ENCODE data around the gene ARAF. TPM values are rescaled to one million over a fixed set of nuclear protein-coding genes. Genes with fewer than 3 reads are reported as not detected.
A peak's percentile ranks its signal among the peaks of the same experiment; 100 is the strongest.

The ARAF gene
- total and polyA plus RNA-seq, 2 of the 4 experiments (the other 2 are of a cell fraction): 9.1 to 52.2 TPM

DNA sequence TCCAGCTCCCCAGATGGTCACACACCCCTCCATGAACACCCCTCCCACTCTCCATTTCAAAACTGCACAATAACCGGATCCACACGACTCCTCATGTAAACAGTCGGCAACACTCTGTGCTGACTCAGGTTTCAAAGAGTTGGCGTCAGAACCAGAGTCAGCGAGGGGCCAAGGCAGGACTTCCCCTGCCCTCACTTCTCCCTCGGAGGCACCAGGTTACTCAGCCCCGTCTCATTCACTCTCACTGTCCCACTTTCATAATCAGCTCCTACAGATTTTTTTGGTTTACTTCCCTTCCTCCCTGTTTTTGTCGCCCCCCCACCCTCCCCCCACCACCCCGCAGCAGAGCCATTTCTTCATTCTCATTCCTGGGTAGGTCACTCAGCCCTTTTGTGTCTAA, 18.5 kb downstream of the ARAF start (continued):
- no peak for TF ChIP-seq RAD21 (IDR thresholded peaks at IDR 0.05; ENCODE audit: low read length)

DNA sequence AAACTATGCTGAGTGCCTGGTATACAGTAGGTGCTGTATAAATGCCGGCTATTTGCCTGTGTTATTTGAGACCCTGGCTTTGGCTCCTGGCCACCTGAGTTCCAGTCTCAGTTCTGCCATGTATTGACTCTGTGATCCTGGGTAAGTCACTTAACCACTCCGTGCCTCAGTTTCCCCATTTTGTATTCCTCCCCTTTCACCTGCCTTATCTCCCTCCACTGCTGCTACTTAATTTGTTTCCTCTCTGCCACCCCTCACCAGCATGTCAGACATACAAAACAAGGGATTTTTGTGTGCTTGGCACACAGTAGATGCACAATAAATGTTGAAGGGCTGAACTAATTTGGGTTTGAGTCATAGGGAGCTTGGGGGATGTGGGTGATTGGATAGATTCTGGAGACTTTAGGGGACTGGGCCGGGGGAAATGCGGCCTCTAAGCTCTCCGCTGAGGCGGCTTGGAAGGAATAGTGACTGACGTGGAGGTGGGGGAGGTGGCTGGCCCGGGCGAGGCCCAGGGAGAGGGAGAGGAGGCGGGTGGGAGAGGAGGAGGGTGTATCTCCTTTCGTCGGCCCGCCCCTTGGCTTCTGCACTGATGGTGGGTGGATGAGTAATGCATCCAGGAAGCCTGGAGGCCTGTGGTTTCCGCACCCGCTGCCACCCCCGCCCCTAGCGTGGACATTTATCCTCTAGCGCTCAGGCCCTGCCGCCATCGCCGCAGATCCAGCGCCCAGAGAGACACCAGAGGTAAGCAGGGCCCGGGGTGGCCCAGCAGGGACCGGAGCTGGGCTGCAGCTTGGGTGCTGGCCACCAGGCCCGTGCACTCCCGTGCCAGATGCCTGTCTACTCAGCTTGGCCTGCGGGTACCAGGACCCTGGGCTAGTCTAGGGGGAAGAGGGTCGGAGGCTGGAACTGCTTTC, 21.0 kb downstream of the ARAF start, which contains the start of gene TIMP1:
Gene TIMP1, plus strand, starts transcription at position 706 of the 917 bp plus-strand sequence. CDS start 980 bp downstream, outside the sequence.
- CTCF ChIA-PET: interaction anchor here (1.4 kb wide), 1 partner anchor 62 kb away, joined by 4 read pairs; no protein-coding TSS in a partner anchor
- H2AFZ ChIP-seq (replicated peaks; ENCODE audit: low read length, poor library complexity): peak within 1 kb of the TSS; percentile 80
- WGBS, 2 experiments (ENCODE audit: extremely low coverage in 2 of 2, insufficient read length in 1 of 2): 44% methylated on average over 5 of the region's 28 CpGs; no CpG with 5 or more reads in 1 of the 2 experiments

More for the DNA sequence above, 21.0 kb downstream of the ARAF start, which contains the start of gene TIMP1:
- no peaks in the 10 kb centered on the region for H3K27me3 ChIP-seq (ENCODE audit: control insufficient read depth, insufficient read depth, low read length)
- H4K91ac ChIP-seq (ENCODE audit: insufficient read depth, low read depth, low read length): peak within 1 kb of the TSS; percentile 88
- POLR2A ChIA-PET (ENCODE audit: unreplicated experiment): interaction anchor here (0.6 kb wide), 2 partner anchors 25 to 74 kb away, joined by 3 to 14 read pairs; no protein-coding TSS in a partner anchor
- peak within 1 kb of the TSS; percentile 84 to 85 for H4K8ac ChIP-seq (ENCODE audit: low read depth in 2 of 2, low read length in 2 of 2)
- H4K20me1 ChIP-seq (ENCODE audit: insufficient read depth, low read length): peaks cover 30% of the 10 kb centered on the region
- peak within 1 kb of the TSS; percentile 96 for H3K4me3 ChIP-seq (ENCODE audit: insufficient read depth, low read depth, low read length)
- peak within 1 kb of the TSS; percentile 91 for H2AK5ac ChIP-seq (ENCODE audit: low read depth, low read length)
- H3K18ac ChIP-seq (ENCODE audit: low read depth, low read length): peak within 1 kb of the TSS; percentile 88
- peak within 1 kb of the TSS; percentile 95 for H3K27ac ChIP-seq (ENCODE audit: insufficient read depth, low read length)
- H2BK120ac ChIP-seq (ENCODE audit: low read depth, low read length): peak within 1 kb of the TSS; percentile 90
- dilution Hi-C loops (cut with HindIII; ENCODE audit: low sequenced_read_pairs, unreplicated experiment) (no loop called here), intact Hi-C loops (cut with micrococcal nuclease) (loop anchor here (2.0 kb wide), 1 partner anchor 41 kb away; no protein-coding TSS in a partner anchor), in situ Hi-C loops (cut with MboI; ENCODE audit: low sequenced_read_pairs) (no loop called here)
- no peak; the same call in 1 of the 2 replicates for TF ChIP-seq BHLHE40 (IDR thresholded peaks at IDR 0.05; ENCODE audit: low read depth, low read length)
- TF ChIP-seq CEBPB (IDR thresholded peaks at IDR 0.05; ENCODE audit: low read depth, low read length): no peak
- peak; percentile 95 for TF ChIP-seq POLR2A (IDR thresholded peaks at IDR 0.05; ENCODE audit: low read depth, low read length)
- TF ChIP-seq FOS (IDR thresholded peaks at IDR 0.05; ENCODE audit: low read depth, low read length): peak; percentile 62; the same call in 1 of the 2 replicates
- TF ChIP-seq RAD21 (IDR thresholded peaks at IDR 0.05; ENCODE audit: low read length): 0 out of 2 replicates have a peak, but pooled peaks have one; percentile 9
- TF ChIP-seq SMC3 (IDR thresholded peaks at IDR 0.05; ENCODE audit: low read depth, low read length): no peak
- no peak for TF ChIP-seq RFX5 (IDR thresholded peaks at IDR 0.05; ENCODE audit: low read depth, low read length)
- TF ChIP-seq MAZ (IDR thresholded peaks at IDR 0.05; ENCODE audit: borderline replicate concordance, low read depth, low read length): peak; percentile 85
- H3K56ac ChIP-seq (ENCODE audit: extremely low read depth, insufficient read depth, low read length): peak within 1 kb of the TSS; percentile 88
- peak within 1 kb of the TSS; percentile 72; the same call in 1 of the 2 replicates for H2BK20ac ChIP-seq (ENCODE audit: low read depth, low read length)
- H3K23ac ChIP-seq (ENCODE audit: low read depth, low read length): peak within 1 kb of the TSS; percentile 86
- peak within 1 kb of the TSS; percentile 90 for H3K4me2 ChIP-seq (ENCODE audit: low read depth, low read length)
- DNase-seq (peak; percentile 93), ATAC-seq (ENCODE audit: low read depth) (peak; percentile 84)
- peak within 1 kb of the TSS; percentile 98 for H2AK9ac ChIP-seq (replicated peaks; ENCODE audit: low read depth, low read length, poor library complexity)
- no TSS peak for BruUV-seq (replicated peaks)
- H3K9ac ChIP-seq (ENCODE audit: low read depth, low read length): peak within 1 kb of the TSS; percentile 98
- peaks cover 3 to 35% of the 10 kb centered on the region in 2 experiments; a peak in 2 of 4 replicates for H3K79me1 ChIP-seq (ENCODE audit: low read depth in 1 of 2, low read length in 2 of 2)
- peaks cover 26% of the 10 kb centered on the region for H3K4me1 ChIP-seq (ENCODE audit: control insufficient read depth, insufficient read depth, low read length)
- peak within 1 kb of the TSS; percentile 85 for H2BK15ac ChIP-seq (ENCODE audit: low read depth, low read length)
- H4K5ac ChIP-seq (ENCODE audit: low read depth, low read length): peak within 1 kb of the TSS; percentile 85
- H2BK5ac ChIP-seq (ENCODE audit: low read depth, low read length, poor library complexity, severe bottlenecking): peak within 1 kb of the TSS; percentile 92
- H3K36me3 ChIP-seq (ENCODE audit: control insufficient read depth, insufficient read depth, low read length): peaks cover 21% of the 10 kb centered on the region
- peak within 1 kb of the TSS; percentile 94 for H3K4ac ChIP-seq (ENCODE audit: low read depth, low read length)
- peaks cover 16% of the 10 kb centered on the region for H3K9me1 ChIP-seq (ENCODE audit: insufficient read depth, low read length)
- H3K14ac ChIP-seq (replicated peaks; ENCODE audit: low read depth, low read length): peak within 1 kb of the TSS; percentile 98
- H3K9me3 ChIP-seq (ENCODE audit: control insufficient read depth, insufficient read depth, low read length): no peaks in the 10 kb centered on the region
